Measurements from ENCODE around the gene SUPT3H.

SUPT3H gene

DNA sequence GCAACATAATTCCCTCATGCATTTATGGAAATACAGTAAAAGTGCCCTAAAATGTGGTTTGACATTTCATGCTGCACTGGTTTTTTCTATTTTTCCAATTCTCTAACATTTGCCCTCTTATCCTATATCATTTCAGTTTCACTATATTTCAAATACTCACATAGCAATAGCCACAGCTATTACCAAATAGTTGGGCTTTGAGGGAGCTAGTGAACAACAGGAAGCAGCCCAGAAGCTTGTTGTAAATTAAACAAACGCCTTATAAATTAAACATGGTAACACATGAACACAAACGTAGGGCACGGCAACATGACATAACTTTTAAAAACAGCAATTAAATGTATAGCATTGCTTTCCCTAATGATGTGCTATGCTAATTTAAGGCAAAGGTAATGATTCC lies 521.3 kb downstream of the SUPT3H start:
- H3K4me3 ChIP-seq (ENCODE audit: low read depth, low read length): no peak overlapping the region
- TF ChIP-seq, protein P1, sequence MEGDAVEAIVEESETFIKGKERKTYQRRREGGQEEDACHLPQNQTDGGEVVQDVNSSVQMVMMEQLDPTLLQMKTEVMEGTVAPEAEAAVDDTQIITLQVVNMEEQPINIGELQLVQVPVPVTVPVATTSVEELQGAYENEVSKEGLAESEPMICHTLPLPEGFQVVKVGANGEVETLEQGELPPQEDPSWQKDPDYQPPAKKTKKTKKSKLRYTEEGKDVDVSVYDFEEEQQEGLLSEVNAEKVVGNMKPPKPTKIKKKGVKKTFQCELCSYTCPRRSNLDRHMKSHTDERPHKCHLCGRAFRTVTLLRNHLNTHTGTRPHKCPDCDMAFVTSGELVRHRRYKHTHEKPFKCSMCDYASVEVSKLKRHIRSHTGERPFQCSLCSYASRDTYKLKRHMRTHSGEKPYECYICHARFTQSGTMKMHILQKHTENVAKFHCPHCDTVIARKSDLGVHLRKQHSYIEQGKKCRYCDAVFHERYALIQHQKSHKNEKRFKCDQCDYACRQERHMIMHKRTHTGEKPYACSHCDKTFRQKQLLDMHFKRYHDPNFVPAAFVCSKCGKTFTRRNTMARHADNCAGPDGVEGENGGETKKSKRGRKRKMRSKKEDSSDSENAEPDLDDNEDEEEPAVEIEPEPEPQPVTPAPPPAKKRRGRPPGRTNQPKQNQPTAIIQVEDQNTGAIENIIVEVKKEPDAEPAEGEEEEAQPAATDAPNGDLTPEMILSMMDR (conservative IDR thresholded peaks at IDR 0.05; ENCODE audit: low read depth, low read length): no peak
- peak; percentile 51 for DNase-seq (ENCODE audit: low read depth)

- TF ChIP-seq, protein P1 (conservative IDR thresholded peaks at IDR 0.05; ENCODE audit: low read depth, low read length): no peak
- DNase-seq (ENCODE audit: low read depth): peak; percentile 78
- peak overlapping the region; percentile 11 for H3K4me3 ChIP-seq (ENCODE audit: low read depth, low read length)
Observed at GRCh38 chr6:44855562-44856411, 521.9 kb downstream of the SUPT3H start.

- TF ChIP-seq, protein P1 (conservative IDR thresholded peaks at IDR 0.05; ENCODE audit: low read depth, low read length): no peak
- DNase-seq (ENCODE audit: low read depth): no peak
- no peak overlapping the region for H3K4me3 ChIP-seq (ENCODE audit: low read depth, low read length)
Observed at GRCh38 chr6:44854712-44855443, 522.9 kb downstream of the SUPT3H start.

- H3K4me3 ChIP-seq (ENCODE audit: low read depth, low read length): no peak overlapping the region
- TF ChIP-seq, protein P1 (conservative IDR thresholded peaks at IDR 0.05; ENCODE audit: low read depth, low read length): no peak
- DNase-seq (ENCODE audit: low read depth): peak; percentile 59
Observed at GRCh38 chr6:44851176-44851575, 526.6 kb downstream of the SUPT3H start.

GRCh38 chr6:44850312-44850711 lies 527.4 kb downstream of the SUPT3H start:
- TF ChIP-seq, protein P1 (conservative IDR thresholded peaks at IDR 0.05; ENCODE audit: low read depth, low read length): no peak
- H3K4me3 ChIP-seq (ENCODE audit: low read depth, low read length): no peak overlapping the region
- DNase-seq (ENCODE audit: low read depth): no peak

GRCh38 chr6:44849806-44850205 lies 527.9 kb downstream of the SUPT3H start:
- TF ChIP-seq, protein P1 (conservative IDR thresholded peaks at IDR 0.05; ENCODE audit: low read depth, low read length): no peak
- no peak for DNase-seq (ENCODE audit: low read depth)

More at GRCh38 chr6:44849806-44850205, 527.9 kb downstream of the SUPT3H start:
- H3K4me3 ChIP-seq (ENCODE audit: low read depth, low read length): no peak overlapping the region
